Mesodermal cell (in vitro differentiated cells): ENCODE data around the gene PRR23E.

Experiments
- H3K27ac ChIP-seq: 2 replicates; pipeline ENCODE4 v1.7.0; 2013; ENCODE audit warnings: mild to moderate bottlenecking, low read depth, low read length, moderate library complexity; ENCODE audit not compliant: severe bottlenecking
- H3K36me3 ChIP-seq: 2 replicates; pipeline ENCODE4 v1.7.1; 2013; ENCODE audit warnings: mild to moderate bottlenecking, low read length, moderate library complexity; ENCODE audit not compliant: control insufficient read depth, insufficient read depth
- H3K4me1 ChIP-seq: one replicate; pipeline ENCODE4 v1.7.1; 2013; ENCODE audit warnings: mild to moderate bottlenecking, low read length; ENCODE audit not compliant: insufficient read depth, control insufficient read depth, poor library complexity, severe bottlenecking
- H3K4me3 ChIP-seq: 2 replicates; pipeline ENCODE4 v1.7.0; 2013; ENCODE audit warnings: low read length, control low read depth, mild to moderate bottlenecking; ENCODE audit not compliant: insufficient read depth, poor library complexity, severe bottlenecking; ENCODE audit errors: extremely low read depth
- H3K9me3 ChIP-seq: 2 replicates; pipeline ENCODE4 v1.7.1; 2013; ENCODE audit warnings: mild to moderate bottlenecking, low read length, moderate library complexity; ENCODE audit not compliant: control insufficient read depth
- WGBS, 2 experiments: methylation state at CpG; one replicate each; pipeline ENCODE4 v1.1.5; 2013; ENCODE audit warnings: missing lambda C conversion rate in 2 of 2; ENCODE audit not compliant: insufficient coverage in 2 of 2; 5-methylcytosine and 5-hydroxymethylcytosine counted together

PRR23E gene

DNA sequence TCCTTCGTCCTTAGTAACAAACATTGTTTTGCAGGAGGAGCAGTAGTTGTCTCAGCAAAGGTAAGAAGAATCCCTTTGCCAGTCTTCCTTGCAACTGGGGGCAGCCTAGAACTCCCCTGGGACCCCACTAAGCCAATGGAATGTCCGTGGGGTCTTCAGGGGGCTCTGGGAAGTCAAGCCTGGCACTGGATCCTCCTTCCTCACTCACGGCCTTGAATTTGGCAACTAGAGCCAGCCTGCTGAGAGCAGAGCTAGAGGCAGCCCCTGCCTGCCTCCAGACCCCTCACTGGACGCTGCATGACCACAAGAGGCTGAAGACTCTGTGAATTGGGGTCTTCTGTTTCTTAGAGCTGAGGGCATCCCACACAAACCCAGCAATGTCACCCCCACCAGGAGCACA is 18.6 kb upstream of the PRR23E start:
- Histone ChIP-seq H3K9me3 (peaks cover 2% of the 10 kb centered on the region), H3K36me3 (no peaks in the 10 kb centered on the region), H3K4me1 (peaks cover 31% of the 10 kb centered on the region), H3K27ac (no peak overlapping the region), H3K4me3 (no peak overlapping the region)
- whole genome bisulfite sequencing, 2 experiments = 95 to 96% methylated on average over 4 of the region's 4 CpGs

DNA sequence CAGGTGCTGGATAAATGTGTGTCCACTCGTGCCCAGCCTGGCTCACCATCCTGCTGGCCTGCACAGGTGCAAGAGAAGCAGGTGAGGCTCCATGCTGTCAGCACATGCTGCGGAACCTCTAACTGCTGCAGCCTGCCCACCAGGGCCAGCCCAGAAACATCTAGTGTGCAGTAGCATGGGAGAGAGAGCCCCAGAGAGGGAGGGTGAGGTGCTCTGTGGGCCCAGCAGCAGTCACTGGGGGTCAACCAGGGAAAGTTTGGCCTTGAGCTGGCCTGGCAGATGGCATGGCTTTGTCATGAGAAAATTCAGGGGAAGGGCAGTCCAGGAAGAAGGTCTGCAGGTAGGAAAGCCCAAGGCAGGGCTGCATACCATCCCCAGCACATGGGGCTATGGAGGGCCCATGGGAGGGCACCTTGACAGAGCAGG is 18.2 kb upstream of the PRR23E start:
- H3K9me3 ChIP-seq = peaks cover 5% of the 10 kb centered on the region
- H3K4me3 ChIP-seq = no peak overlapping the region
- H3K27ac ChIP-seq = no peak overlapping the region
- whole genome bisulfite sequencing, 2 experiments = 100% methylated on average over 1 to 2 of the region's 2 CpGs
- no peaks in the 10 kb centered on the region for H3K36me3 ChIP-seq
- peaks cover 31% of the 10 kb centered on the region for H3K4me1 ChIP-seq

DNA sequence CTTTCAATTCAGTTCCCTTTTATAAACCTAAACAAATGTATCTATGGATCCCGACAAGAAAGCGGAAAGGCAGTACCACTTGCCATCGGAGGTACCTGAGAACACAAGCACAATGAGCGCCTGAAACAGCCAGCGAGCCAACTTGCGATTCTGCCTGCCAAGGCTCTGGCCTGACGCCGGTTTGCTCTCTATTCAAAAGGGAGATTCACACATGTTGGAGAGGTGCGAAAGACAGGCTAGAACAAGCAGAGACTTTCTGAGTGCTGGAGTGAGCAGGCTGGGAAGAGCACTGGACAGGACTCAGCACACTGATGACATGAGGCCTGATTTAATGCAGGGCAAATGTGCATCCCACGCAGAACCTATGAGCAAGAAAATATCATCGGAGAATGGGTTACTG is 17.7 kb upstream of the PRR23E start:
- WGBS, 2 experiments = 92 to 93% methylated on average over 10 to 11 of the region's 11 CpGs
- H3K36me3 ChIP-seq = no peaks in the 10 kb centered on the region
- peaks cover 5% of the 10 kb centered on the region for H3K9me3 ChIP-seq
- H3K27ac ChIP-seq = no peak overlapping the region
- no peak overlapping the region for H3K4me3 ChIP-seq
- H3K4me1 ChIP-seq = peaks cover 31% of the 10 kb centered on the region

DNA sequence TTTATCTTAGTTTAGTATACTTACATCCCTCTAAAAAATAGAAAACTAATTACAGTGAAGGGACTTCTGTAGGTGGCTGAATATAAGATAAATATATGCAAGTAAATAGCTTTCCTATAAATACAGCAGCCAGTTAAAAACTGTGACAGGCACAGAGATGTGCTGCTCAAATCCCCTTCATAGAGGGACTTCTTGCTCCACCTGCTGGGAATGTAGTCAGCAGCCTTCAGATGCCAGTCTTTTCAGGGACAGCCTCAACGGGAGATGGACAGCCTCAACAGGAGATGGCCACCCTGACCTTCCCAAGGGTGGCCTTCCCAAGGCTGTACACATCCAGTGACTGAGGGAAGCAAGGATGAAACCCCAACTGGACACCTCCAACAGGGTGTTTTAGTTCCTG is 15.7 kb upstream of the PRR23E start:
- Histone ChIP-seq H3K9me3 (peaks cover 5% of the 10 kb centered on the region), H3K4me3 (no peak overlapping the region), H3K4me1 (peaks cover 15% of the 10 kb centered on the region), H3K27ac (no peak overlapping the region), H3K36me3 (no peaks in the 10 kb centered on the region)
- no CpG with 5 or more reads among the region's 1 CpG for WGBS, 2 experiments

DNA sequence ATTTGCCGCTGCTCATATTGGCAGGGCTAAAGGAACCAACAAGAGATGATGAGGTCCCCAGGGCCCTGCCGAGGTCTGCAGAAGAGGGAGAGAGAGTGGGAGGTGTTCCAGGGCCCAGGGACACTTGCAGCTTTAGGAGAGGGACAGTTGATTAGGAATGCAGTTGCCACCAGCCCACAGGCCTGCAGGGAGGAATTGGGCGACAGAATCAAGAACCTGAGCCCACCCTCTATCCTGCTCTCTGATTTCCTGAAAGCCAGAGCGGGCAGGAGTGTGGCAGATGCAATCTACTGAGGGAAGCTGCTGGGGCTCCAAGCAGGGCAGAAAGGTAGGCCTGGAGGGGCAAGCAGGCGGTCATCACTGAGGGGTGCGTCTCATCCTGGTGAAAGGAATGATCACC is 12.1 kb upstream of the PRR23E start:
- Histone ChIP-seq H3K9me3 (peaks cover 5% of the 10 kb centered on the region), H3K36me3 (no peaks in the 10 kb centered on the region)
- WGBS, 2 experiments = 88 to 96% methylated on average over 4 of the region's 6 CpGs

GRCh38 chr3:127182431-127182830 is 10.5 kb upstream of the PRR23E start:
- Histone ChIP-seq H3K4me1 (no peaks in the 10 kb centered on the region), H3K4me3 (no peak overlapping the region), H3K9me3 (peaks cover 5% of the 10 kb centered on the region), H3K36me3 (no peaks in the 10 kb centered on the region), H3K27ac (no peak overlapping the region)
- 66 to 70% methylated on average over 6 to 7 of the region's 7 CpGs for WGBS, 2 experiments

More for the DNA sequence above, 12.1 kb upstream of the PRR23E start:
- Histone ChIP-seq H3K4me3 (no peak overlapping the region), H3K27ac (no peak overlapping the region), H3K4me1 (no peaks in the 10 kb centered on the region)

- Histone ChIP-seq H3K36me3 (no peaks in the 10 kb centered on the region), H3K4me1 (no peaks in the 10 kb centered on the region), H3K27ac (no peak overlapping the region), H3K9me3 (peaks cover 5% of the 10 kb centered on the region), H3K4me3 (no peak overlapping the region)
- 76 to 95% methylated on average over 6 of the region's 8 CpGs for WGBS, 2 experiments
These were observed 9.8 kb upstream of the PRR23E start for GRCh38 chr3:127182848-127183714.

GRCh38 chr3:127183931-127184869 is 8.7 kb upstream of the PRR23E start:
- no peaks in the 10 kb centered on the region for H3K36me3 ChIP-seq
- whole genome bisulfite sequencing, 2 experiments = 87 to 88% methylated on average over 16 to 22 of the region's 23 CpGs

DNA sequence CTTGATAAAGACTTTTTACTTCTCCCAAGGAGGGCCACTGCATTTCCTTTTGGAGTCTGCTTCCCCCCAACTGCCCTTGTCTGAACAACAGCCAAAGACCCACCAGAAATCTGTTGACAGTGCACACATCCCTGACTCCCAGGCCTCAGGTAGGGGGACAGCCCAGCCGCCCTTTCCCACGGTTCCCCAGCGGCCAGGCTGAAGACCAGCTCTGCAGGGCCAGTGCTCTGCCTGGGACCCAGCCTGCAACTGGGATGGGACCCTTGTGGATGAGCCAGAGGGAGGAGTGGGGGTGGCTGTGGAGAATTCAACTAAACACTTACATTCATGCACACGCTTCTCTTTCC is 8.1 kb upstream of the PRR23E start:
- WGBS, 2 experiments = 81 to 86% methylated on average over 1 to 4 of the region's 4 CpGs
- no peaks in the 10 kb centered on the region for H3K9me3 ChIP-seq
- no peaks in the 10 kb centered on the region for H3K4me1 ChIP-seq
- H3K4me3 ChIP-seq = no peak overlapping the region
- H3K27ac ChIP-seq = no peak overlapping the region
- no peaks in the 10 kb centered on the region for H3K36me3 ChIP-seq

More at GRCh38 chr3:127183931-127184869, 8.7 kb upstream of the PRR23E start:
- Histone ChIP-seq H3K27ac (no peak overlapping the region), H3K4me3 (no peak overlapping the region), H3K9me3 (peaks cover 4% of the 10 kb centered on the region), H3K4me1 (no peaks in the 10 kb centered on the region)

DNA sequence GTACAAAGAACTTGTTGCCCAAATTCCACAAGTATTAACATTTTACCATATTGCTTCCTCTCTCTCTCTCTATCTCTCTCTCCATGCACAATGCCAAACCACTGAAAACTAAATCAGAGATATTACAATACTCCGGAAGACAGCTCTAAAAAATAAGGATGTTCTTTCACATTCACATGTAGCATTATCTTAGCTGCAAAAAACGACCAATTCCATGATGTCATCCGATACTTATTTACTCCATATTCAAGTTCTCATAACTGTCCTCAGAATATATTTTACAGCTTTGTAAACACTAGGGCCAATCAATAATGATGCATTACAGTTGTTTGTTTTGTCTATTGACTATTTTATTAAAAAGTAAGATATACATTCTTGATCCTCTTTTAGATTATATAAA is 7.7 kb upstream of the PRR23E start:
- Histone ChIP-seq H3K4me1 (no peaks in the 10 kb centered on the region), H3K36me3 (no peaks in the 10 kb centered on the region), H3K9me3 (no peaks in the 10 kb centered on the region), H3K4me3 (no peak overlapping the region), H3K27ac (no peak overlapping the region)
- 93 to 100% methylated on average over 3 of the region's 3 CpGs for WGBS, 2 experiments
